OCI-LY3 (cell line): ENCODE data around the gene SLC24A1.

Experiments used
- CTCF ChIP-seq: fragments of 200-600, 300-600 bp; sonication (generic); IDR thresholded peaks from 2 replicates; pipeline ENCODE4 v1.5.1; 2014; ENCODE audit warnings: antibody characterized with exemption, low read length, low read depth
- EZH2phosphoT487 ChIP-seq: fragments of 200-600 bp; shearing (Covaris generic); IDR thresholded peaks from 2 replicates; pipeline ENCODE4 v1.6.1; 2018; ENCODE audit warnings: antibody characterized with exemption, mixed run types, low read depth

GRCh38 chr15:65690173-65690572 is 68.4 kb downstream of the SLC24A1 start:
- TF ChIP-seq CTCF (no peak), EZH2phosphoT487 (no peak)
